GM12891 (cell line): Measurements from ENCODE around the gene HIGD1B.

Experiments used
- POLR2A ChIP-seq: IDR thresholded peaks from 2 replicates; pipeline ENCODE4 v1.6.1; 2011; ENCODE audit warnings: low read depth, low read length, control low read depth
- TAF1 ChIP-seq: IDR thresholded peaks from 2 replicates; pipeline ENCODE4 v1.6.1; 2011; ENCODE audit warnings: low read depth, low read length, control low read depth

DNA sequence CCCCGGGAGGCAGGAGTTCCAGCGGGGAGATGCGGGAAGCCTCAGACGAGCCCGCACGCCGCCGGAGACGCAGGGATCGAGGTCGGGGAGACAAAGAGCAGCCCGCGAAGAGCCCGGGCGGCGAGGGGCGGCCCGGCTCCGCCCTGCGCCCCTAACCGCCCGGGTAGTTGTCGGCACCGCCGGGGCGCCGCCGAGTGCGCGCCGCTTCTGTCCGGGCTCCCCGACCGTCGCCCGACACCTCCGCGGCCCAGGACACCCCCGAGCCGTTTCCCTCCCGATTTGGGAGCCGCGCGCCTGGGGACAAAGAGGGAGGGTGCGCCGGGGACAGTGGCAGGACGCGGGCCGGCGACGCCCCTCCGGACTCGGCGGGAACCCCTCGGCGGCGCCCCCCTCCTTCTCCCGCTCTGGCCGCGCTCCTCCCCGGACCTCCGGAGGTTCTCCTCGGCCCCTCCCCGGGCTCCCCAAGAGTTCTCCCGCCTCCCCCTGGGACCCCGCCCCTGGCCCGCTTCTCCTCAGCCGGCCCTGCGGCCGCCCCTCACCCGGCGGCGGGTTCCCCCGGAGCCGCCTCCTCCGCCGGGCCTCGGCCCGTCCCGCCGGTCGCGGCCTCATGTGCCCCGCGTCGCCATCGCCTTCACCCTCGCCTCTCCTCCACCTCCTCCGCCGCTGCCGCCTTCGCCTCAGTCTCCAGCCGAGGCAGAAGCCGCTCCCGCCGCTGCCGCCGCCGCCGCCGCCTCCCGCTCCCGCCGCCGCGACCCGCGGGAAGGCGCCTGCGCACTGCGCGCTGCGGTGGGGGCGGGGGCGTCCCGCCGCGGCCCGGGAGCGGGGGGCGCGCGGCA lies 17.9 kb upstream of the HIGD1B start, which contains the start of gene GJC1:
- TF ChIP-seq POLR2A (no peak), TAF1 (no peak)
